Endometrial microvascular endothelial cells (primary cell): ENCODE data around the gene CIDEA. TPM values are rescaled to one million over a fixed set of nuclear protein-coding genes. Genes with fewer than 3 reads are reported as not detected.

ENCODE experiments used
- in situ Hi-C: cut with HindIII; loops from 2 replicates; pipeline ENCODE4 v1.10.0; 2017; ENCODE audit warnings: low sequenced_read_pairs, low pct_unique_long_range_greater_than_20kb; ENCODE audit errors: inconsistent ontology term
- total RNA-seq: library from RNA; depleted of rRNA; stranded (reverse); fragments of >200 nt; gene quantifications from one replicate; pipeline ENCODE4 v1.2.3, GENCODE V29; 2015; ENCODE audit errors: inconsistent ontology term

CIDEA gene
- total RNA-seq, 1 donor from 2014 or later = not detected

DNA sequence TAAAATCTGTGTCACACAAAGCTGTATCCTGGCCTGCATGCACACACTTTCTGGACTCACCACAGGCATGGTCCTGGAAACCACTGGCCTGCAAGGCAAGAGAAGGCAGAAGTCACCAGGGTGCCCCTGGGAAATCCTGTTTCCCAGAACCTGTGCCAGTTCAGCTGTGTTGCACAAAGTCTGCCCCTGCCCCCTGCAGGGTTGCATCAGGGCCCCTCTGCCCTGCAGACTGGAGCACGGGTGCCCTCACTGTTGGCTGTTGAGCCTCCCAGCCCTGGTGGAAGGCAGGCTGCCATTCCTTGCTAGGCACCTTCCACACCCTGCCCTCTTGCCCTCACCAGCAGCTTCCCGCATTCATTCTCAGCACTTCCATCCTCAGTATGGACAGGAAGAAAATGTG is 35.9 kb downstream of the CIDEA start:
- in situ Hi-C loops = loop anchor here (10.0 kb wide), 1 partner anchor 45 kb away; no protein-coding TSS in a partner anchor

- in situ Hi-C loops = loop anchor here (10.0 kb wide), 1 partner anchor 46 kb away; no protein-coding TSS in a partner anchor
These were observed 37.0 kb downstream of the CIDEA start for GRCh38 chr18:12291161-12291560.

DNA sequence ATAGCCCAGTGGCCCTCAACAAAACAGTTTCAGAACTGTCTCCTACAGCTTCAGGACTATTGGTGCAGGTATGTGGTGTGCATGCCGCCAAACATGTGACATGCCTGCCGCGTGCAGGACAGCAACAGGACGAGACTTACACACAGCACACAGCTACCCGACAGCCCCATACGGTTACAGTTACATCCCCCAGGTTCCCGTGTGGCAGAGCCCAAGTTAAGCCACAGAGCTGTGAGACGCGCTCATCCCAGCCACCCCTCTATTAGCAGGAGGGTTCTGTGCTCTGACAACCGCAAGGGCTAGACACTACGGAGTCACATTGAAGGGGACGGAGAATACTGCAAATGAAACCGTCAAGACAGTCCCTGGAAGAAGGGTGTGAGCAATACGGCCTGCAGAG is 37.5 kb downstream of the CIDEA start:
- in situ Hi-C loops = loop anchor here (10.0 kb wide), 1 partner anchor 47 kb away; no protein-coding TSS in a partner anchor

GRCh38 chr18:12293831-12294230 is 39.7 kb downstream of the CIDEA start:
- in situ Hi-C loops = loop anchor here (10.0 kb wide), 1 partner anchor 49 kb away; no protein-coding TSS in a partner anchor

- in situ Hi-C loops = loop anchor here (10.0 kb wide), 1 partner anchor 51 kb away; no protein-coding TSS in a partner anchor
These were observed 41.4 kb downstream of the CIDEA start for GRCh38 chr18:12295389-12296086.

- in situ Hi-C loops = loop anchor here (10.0 kb wide), 1 partner anchor 51 kb away; no protein-coding TSS in a partner anchor
These were observed 41.9 kb downstream of the CIDEA start for GRCh38 chr18:12296087-12296403.

GRCh38 chr18:12296457-12296856 is 42.3 kb downstream of the CIDEA start:
- in situ Hi-C loops = loop anchor here (10.0 kb wide), 1 partner anchor 52 kb away; no protein-coding TSS in a partner anchor

GRCh38 chr18:12299862-12300261 is 45.7 kb downstream of the CIDEA start:
- in situ Hi-C loops = loop anchor here (10.0 kb wide), 1 partner anchor 55 kb away; no protein-coding TSS in a partner anchor

- in situ Hi-C loops = no loop called here
These were observed 47.3 kb downstream of the CIDEA start for GRCh38 chr18:12301263-12302005.

- in situ Hi-C loops = no loop called here
These were observed 48.4 kb downstream of the CIDEA start for GRCh38 chr18:12302391-12303147.

- in situ Hi-C loops = no loop called here
These were observed 50.4 kb downstream of the CIDEA start for GRCh38 chr18:12304351-12305210.

DNA sequence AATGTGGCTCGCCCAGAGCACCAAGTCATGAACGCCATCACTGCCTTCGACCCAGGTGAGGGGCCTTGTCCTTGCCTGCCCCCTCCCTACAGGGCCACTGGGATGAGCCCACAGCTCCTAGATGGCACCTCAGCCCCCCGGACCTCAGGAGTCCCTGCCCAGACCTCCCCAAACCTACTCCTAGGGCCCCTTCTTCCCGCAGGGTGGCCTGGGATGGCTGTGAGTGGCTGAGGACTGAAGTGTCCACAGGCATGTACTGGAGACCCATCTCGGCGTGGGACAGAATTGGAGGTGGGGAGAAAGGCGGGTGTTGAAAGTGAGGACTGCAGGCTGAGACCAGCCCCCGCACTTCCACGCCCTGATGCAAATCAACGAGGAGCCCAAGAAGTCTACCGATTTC is 51.0 kb downstream of the CIDEA start:
- in situ Hi-C loops = no loop called here

- in situ Hi-C loops = no loop called here
These were observed 51.9 kb downstream of the CIDEA start for GRCh38 chr18:12305930-12306629.

DNA sequence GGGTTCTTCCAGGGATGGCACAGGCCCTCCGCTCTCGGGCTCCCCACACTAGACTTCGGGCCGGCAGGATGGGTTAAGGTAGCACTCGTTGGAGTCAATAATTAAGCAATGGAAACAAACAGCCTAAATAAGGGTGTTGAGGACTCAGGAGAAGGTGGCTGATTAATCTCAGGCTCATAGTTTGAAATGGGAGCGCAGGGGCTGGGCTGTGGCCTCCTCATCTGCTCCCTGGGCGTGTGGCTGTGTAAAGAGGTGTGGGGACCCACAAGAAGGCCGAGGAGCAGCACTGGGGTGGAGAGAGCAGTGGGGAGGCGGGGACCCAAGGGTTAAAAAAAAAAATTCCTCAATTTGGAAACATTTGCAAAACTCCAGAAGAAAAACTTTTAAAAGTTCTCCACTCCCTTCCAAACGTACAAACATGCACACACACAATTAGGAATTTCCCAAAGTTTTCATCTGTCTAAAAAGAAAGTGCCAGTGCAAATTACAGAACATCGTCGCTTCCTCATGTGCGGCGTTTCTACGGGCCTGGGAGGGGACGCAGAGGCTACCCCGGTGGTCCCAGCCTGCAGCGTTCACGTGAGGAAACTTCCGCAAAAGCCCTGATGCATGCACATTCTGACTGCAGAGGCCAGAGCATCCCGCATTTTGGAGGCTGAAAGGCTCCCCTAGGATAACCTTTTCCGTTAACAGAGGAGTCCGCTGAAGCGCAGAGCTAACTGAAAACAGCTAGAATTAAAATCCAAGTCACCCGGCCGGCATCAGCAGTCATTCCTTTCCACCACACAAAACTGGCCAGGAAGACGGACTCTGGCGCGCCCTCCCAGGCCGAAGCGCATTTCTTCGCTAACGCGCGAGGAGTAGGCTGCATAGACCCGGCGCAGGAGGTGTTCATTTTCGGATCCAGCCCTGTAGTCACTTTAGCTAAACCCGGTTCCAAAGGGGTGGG is 52.9 kb downstream of the CIDEA start:
- in situ Hi-C loops = no loop called here

GRCh38 chr18:12307701-12308385 is 53.7 kb downstream of the CIDEA start, which contains the start of gene TUBB6:
TUBB6 (plus strand) TSS chr18:12308241; CDS start chr18:12308293, 52 bp downstream.
- in situ Hi-C loops = no loop called here

- in situ Hi-C loops = no loop called here
These were observed 54.4 kb downstream of the CIDEA start for GRCh38 chr18:12308386-12309100.
